DMS53 (cell line): ENCODE measurements around the gene VWCE.

Experiments used
- DNase-seq: peaks from one replicate; lab custom pipeline; 2025; lab: John Stamatoyannopoulos, UW

Gene VWCE

DNA sequence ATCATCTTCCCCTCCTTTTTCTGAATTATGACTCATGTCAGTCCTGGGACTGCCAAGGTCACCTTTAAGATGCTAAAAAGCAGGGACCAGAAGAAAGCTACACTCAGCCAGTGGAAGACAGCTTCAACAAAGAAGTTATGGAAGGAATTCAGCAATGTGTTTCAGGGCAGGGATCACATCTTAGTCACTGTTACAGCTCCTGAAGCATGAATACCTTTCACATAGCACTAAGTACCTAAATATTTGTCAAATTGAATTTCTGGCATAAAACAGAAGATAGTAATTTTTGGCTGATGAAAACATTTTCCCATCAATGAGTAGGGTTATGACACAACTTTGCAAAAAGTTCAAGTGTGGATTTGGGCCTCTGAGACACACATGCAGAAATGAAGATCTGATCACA is 32.6 kb upstream of the VWCE start:
- no peak for DNase-seq

DNA sequence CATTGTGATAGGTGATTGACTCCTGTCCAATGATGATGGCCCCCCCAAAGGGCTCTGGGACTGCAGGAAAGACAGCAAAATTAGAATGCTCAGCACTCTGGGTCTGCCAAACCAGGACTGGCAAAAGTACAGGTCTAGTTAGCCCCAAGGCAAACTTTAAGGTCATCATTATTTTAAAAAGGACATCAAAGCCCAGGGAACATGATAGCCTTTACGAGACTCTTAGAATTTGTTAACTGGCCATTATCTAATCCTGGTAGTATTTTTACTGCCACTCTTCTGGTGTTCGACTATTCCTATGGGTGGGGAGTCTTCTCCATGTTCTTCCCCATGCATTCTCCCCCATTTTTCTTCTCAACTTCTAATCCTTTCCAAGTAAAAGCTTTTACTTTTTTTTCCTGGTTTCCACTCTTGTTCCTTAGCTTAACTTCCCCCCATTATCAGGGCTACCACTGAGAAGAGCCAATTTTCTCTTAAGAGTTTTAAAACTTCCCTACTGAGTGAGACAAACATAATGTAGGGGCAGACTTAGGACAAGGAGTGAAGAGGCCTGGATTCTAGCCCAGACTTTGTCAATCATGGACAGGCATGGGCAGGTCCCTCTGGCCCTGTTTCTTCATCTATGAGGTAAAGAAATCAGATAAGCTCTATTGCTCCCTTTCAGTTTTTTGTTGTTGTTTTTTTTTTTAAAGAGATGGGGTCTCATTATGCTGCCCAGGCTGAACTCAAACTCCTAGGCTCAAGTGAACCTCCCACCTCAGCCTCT is 30.7 kb upstream of the VWCE start:
- no peak for DNase-seq

DNA sequence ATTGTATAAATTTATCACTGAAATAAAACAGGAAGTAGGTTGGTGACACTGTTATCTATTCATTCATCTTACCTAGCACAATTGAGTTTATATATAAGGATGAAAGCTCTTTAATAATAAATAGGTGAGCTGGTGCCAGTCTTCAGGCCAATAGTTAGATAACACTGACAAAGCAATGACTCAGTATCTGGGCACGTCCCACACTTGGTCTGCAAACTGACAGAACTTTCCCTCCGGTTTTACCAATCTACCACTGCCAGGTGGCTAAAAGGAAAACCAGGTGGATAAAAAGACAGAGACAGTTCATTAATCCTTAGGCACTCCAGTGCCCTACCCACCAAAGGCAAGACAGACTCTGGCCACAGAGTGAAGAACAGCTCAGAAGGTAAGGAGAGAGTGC is 20.1 kb upstream of the VWCE start:
- DNase-seq: no peak

DNA sequence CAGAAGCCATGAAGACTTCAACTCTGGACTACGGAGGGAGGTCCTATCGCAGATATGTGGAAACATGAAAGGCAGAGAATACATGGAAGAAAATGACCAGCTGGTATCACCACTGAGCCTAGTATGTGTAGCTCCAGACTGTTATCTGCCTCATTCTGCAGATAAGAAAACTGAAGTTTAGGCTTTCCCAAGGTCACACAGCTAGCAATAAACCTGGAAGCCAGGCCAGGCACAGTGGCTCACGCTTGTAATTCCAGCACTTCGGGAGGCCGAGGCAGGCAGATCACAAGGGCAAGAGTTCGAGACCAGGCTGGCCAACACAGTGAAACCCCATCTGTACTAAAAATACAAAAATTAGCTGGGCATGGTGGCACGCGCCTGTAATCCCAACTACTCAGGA is 15.6 kb upstream of the VWCE start:
- DNase-seq: no peak

DNA sequence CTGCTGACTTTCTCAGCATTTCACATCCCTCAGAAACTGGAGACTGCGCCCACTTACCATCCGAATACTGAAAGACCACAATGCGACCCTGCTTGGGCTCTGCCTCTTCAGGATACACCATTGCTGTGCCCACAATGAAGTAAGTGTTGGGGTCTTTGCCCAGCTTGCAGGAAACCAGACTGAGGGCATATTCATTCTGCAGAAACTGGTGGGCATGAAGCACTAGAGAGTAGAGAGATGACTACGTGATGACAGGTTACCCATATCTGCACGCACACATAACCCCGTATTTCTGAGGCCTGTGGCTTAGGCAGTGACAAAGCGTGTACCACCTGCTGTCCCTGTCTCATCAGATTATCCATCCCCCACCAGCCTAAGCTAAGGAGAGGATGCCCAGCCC is 14.6 kb upstream of the VWCE start:
- DNase-seq: no peak

DNA sequence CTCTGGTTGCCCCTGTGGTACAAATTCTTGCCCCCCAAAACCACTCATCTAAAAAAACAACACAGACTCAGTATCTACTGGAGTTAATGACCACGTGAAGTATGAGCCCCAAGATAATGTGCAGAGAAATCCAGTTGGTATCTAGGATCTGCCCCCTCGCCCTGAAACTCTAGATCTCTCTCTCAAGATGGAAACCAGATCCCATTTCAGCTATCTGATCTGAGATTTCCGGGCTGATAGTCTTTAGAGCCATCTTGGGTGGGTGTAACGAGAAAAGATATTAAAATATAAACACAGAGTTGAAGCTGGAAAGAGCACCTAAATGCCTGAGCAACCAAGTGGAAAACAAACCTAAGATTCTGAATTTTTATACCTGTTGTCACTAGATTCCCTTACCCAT is 14.0 kb upstream of the VWCE start:
- DNase-seq: no peak

DNA sequence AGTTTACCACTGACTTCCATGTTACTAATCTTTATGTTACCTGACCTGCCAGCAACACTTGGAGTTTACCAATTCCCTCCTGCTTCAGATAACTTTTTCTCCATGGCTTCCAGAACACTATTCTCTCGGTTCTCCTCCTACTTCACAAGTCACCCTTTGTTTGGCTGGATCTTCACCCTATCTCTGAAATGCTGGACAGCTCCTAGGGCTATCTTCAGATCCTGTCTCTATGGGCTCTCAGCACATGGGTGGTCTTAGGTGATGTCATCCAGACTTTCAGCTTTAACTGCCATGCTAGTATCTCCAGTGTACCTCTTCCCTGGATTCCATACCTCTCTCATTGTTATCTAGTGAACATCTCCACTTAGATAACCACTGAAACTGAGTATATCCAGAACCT is 12.2 kb upstream of the VWCE start:
- no peak for DNase-seq

DNA sequence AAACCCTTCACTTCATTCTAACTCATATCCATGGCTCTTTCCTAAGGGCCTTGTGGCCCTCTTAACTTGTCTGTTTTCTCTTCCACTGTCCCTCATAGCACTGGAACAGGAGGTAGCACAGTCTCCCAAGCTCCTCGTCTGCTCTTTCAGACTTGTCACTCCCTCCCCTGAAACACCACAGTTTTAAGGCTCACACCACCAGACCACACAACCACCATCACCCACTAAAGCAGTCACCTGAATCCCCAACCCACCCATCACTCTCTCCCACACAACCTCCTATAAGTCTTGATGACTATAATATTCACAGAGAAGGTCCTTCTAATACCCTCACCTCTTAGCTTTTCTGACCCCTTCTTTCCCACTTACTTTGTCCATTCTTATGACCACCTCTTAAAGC is 11.1 kb upstream of the VWCE start:
- no peak for DNase-seq

DNA sequence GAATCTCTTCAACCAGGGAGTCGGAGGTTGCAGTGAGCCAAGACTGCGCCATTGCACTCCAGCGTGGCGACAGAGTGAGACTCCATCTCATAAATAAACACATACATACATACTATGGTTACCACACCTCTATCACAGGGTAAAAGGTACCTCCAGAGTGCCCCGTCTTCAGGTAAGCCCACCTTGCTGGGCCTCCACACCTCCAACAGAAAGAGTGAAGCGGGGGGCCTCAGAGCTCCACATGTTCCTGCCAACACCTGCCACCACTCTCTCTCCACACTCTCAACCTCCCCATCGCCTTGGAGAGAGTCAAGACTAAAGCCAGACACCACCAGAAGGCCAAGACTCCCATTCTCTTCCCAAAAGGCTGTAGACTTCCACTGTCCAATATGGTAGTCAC is 10.3 kb upstream of the VWCE start:
- DNase-seq: no peak

DNA sequence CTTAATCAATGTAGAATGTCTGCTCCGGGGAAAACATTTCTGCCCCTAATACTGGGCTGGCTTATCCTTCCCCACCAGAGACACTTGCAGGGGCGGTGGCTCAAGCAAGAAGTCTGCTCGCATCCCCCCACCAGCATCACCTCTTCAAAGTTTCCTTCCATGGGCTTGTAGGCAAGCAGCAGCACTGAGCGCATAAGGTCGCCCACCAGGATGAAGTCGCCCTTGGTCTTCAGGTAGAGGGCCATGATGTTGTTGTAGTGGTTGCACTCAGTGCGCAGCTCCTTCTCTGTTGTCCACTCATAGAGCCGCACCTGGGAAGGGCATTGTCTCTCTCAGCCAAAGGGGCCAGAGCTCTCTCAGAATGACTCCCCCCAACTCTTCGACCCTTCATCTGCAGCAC is 8.6 kb upstream of the VWCE start:
- no peak for DNase-seq

DNA sequence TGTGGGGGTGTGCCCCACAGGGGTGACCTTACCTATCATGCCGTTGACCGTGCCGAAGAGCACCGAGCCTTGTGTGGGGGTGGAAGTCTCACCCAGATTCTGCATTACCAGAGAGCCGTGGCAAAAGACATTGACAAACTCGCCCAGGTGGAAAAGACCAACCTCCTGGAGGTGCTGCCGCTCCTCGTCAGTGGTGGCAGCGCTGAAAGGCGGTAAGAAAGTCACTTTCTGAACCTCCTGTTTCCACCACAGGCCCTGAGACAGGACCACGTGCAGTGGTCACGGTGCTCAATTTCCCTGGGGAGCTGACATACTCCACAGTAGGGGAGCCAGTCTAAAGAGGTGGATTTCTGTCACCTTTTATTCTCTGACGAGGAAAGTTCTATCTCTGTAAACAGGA is 7.4 kb upstream of the VWCE start:
- DNase-seq: no peak

DNA sequence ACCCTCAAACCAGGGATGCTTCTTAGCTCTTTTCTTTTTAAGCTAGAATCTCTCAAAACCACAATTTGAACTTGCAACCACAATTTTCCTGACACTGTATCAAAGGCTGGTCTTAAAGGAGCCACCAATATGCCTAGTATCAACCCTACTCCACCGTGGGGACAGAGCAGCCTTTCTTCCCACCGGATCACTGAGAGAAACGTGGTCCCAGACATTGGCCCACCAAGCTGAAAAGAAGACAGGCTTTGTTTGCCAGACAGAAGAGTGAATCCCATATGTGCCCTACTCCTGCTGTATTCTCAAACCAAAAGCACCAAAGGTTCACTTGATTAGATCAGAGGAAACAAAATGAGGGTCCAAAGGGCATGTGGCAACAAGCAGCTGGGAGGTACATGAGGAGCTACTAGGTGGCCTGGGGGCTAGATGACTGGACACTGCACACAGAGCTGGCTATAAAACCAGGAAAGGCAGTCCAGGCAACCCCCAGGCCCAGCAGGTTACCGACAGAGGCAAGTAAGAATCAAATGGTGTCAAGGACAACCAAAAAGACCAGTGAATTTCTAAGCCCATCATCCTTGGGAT is 3.6 kb upstream of the VWCE start:
- DNase-seq: no peak

DNA sequence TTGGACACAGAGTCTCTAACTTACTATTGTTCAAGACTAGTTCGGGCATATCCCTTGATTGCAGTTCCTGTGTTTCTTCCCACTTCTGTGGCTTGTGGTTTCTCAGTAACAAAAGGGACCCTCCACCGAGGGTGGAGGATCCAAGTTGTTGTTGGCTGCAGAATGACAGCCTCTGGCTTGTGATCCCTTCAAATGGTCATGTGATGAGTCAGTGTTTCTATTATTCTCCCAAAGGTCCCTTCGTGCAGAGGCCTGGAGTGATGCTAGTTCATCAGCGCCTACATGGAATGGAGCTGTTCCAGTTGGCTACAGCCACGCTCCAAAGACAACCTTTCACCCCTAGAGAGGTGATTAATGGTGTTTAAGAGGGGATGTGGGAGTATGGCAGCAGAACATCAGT is 2.6 kb upstream of the VWCE start:
- DNase-seq: no peak

DNA sequence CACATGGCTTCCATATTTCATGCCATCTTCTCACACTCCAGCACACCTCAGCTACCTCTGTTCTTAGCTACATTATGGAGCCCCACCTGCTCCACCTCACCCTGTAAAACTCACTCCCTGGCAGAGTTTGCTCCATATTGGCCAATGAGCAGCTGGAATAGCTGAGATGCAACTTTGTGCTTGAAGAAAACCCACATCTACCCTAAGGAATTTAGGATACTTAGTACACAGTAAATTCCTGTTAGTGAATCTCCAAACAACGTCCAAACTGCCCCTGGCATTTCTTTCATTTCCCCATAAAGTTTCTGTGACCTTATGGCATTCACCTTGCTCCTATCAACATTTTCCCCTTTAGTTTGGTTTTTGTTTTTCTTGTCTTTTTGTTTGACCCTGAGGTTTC is 2.2 kb upstream of the VWCE start:
- no peak for DNase-seq

DNA sequence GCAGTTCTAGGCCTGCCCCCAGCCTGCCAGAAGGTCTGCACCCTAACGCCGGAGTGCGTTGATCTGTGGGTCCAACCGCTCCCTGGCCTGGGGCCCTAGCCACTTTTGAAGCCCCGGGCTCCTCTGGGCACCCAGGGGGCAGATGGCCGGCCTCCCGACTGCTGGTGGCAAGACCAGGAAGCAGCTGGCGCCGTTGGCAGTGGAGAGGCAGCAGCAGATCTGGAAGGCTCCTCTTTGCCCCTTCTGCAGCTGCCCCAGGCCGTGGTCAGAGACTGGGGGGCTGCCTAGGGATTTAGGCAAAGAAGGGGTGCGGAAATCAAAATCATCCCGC is 445 bp upstream of the VWCE start:
- peak; percentile 74 for DNase-seq

DNA sequence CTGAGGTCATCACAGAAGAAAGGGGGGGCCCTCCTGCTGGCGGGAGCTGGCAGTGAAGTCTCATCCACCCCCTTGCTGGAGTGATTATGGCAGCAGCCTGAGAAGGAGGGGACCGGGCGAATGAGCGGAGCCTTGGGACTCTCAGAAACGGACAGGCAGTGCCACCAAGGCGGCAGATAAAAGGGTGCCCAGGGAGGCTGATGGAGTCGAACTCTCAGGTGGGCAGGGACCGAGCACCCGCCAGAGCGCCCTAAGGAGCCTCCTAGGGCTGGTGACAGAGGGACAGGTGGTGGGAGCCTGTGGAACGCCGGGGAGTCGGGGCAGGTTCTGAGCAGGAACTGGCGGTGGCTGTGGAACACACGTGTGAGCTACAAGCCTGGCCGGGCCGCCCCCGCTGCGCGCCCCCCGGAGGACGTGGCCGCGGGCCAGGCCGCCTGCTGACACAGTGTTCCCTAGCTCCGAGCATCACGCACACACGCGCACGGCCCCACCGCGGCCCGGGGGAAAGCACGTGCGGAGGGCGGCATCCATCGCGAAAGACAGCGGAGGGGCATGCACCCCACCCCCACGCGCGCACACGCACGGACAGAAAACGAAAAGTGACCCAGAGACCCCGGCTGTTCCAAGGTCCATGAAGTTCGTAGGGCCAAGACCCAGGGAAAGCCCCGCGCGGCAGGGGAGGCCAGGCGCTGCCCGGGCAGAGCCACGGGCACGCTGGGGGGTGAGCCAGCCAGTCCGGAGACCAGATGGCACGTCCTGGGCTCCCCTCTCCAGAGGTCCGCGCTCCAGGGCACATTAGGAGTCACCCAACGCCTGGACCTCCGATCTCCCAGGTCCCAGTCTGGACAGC is 1.0 kb downstream of the VWCE start:
- peak; percentile 86 for DNase-seq

DNA sequence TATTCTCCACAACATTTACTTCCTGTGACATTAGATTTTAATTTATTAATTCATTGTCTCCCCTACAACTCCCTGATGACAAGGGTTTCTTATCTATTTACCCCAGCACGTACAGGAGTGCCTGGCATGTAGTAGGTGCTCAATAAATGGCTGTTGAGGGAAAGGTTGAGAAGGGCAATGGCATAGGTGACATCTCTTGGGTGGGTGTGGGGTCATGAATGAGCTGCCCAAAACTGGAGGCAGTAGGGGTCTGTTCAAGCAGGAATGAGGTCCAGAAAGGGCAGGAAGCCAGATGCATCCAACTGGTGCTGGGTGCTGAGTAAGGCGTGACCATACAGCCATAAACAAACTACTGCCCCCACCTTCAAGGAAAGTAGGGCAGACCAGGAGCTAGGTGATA is 2.8 kb downstream of the VWCE start:
- DNase-seq: no peak

DNA sequence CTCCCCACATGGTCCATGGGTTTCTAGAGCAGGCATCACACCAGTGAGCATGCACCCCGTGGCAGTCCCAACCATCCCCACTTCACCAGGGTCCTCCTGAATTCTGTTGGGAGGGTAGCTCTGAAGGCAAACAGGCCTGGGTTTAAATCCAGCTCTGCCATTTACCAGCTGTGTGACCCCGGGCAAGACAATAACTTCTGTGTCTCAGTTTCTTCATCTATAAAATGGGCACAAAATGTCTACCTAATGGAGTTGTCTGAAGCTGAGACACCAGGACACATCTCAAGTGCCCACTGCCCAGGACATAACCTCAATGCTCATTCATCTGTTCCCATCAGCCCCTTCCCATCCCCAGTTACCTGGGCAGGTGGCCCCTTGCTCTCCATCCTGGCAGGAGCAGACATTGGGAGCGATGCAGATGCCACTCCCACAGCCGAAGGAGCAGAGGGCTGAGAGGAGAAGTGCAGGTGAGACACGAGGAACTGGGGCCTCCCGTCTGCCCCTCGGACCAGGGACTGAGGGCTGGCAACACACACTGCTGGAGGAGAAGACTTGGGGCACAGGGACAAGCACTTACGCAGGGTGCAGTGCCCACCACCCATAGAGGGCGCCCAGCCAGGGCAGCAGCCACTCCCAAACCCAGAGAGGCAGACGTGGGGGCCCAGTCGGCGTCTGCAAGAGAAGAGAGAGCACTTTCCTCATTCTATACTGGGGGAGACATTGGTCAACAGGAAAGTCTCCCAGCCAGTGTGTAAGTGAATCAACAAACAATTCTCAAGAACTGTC is 4.0 kb downstream of the VWCE start:
- no peak for DNase-seq

DNA sequence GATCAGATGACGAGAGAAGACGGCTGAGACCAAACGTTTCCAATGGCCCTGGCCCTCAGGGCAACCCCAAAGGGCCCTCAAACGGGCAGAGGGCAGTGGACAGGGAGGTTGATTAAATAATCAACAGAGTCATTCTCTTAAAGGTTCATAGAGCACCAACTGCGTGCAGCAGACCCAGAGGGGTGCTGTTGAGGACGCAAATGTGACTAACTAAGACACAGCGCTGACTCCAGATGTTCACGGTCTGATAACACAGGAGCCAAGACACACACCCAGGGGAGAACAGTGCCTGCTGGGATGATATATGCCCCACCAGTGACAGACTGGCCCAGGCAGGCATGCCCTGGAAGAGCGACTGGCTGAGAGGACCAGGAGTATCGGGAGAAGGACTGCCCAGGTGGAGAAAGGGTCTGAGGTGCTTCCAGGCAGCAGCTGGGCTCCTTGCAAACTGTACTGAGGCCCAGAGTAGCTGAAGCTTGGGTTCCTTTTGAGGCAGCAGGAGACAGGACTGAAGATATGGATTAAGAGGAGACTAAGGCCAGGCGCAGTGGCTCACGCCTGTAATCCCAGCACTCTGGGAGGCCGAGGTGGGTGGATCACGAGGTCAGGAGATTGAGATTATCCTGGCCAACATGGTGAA is 7.7 kb downstream of the VWCE start:
- DNase-seq: no peak

DNA sequence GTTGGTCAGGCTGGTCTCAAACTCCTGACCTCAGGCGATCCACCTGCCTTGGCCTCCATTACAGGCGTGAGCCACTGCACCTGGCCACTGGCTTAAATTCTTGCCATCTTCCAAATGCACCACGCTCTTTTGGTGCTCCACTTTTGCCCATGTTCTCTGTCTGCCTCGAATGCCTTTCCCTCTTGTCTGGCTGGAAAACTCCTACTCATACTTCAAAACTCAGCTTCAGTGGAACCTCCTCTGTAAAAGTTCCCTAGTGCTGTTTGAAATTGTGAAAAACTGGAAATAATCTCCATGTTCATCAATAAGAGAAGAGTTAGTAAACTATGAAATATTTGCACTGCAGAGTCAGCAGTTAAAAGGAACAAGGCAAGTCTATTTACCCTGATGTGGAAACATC is 11.5 kb downstream of the VWCE start:
- DNase-seq: no peak

DNA sequence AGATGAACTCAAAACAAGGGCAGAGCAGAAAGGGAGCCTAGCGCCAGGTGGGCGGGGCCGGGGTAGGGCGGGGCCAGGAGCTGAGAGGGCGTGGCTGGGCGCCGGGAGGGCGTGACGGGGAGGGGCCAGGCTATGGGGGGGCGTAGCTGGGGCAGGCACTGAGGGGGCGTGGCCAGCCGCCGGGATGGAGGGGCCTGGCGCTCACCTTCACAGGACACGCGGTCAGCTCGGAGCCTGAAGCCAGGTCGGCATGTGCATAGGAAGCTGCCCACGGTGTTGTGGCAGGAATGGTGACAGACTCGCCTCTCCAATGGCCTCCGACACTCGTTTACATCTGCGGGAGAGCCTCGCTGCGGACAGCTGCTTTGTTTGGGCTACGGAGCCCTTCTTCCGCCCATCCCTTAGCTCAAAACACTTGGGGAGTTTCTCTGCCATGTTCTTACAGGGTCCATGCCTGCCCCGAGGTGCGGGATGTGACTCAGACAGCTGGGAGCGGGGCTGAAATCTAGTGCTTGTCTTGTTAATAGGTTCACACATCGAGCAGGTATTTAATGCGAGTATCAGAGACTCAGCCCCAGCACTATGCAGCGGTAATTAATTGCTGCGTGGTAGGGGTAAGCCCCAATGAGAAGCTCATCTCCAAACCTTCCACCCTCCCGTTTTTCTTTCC is 13.4 kb downstream of the VWCE start:
- DNase-seq: peak; percentile 70
